Fibroblast of peridontal ligament (primary cell): ENCODE measurements around the gene GARIN3.

Experiments used
- DNase-seq: peaks from one replicate; pipeline ENCODE4 v3.0.0-alpha.2; 2010; ENCODE audit errors: extremely low read depth

Gene GARIN3

GRCh38 chr5:157166214-157167213 lies at the start of gene GARIN3:
GARIN3 (minus strand) TSS chr5:157166264; CDS start chr5:157166168, 96 bp downstream.
- DNase-seq, result no peak

DNA sequence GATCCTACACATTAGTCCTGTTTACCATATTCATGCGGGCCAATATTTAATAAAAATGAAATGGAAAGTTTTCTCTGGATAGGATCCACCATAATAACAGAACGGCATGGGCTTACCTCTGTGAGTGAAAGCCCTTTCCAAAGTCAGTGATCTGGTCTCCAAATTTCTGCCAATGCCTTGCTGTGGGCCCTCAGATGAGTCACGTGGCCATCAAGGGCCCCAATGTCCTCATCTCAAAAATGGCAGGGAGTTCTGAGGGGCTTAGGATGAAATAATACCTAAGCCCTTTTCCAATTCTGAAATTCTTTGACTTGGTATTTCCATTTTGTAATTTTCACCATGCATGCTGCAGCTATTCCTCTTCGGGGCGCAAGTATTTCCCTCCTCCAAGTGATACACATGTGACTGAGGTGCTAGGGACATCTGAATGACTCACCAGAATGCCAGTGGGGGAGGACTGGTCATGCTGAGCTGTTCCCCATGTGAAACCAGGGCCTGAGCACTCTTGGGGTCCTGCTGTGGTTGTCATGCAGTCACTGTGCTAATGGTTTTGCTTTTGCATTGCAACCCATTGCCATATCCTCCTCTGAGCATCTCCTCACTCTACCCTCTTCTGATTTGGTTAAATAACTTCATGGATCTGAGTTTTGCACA lies 49.6 kb upstream of the GARIN3 start:
- DNase-seq, result no peak

GRCh38 chr5:157214861-157215513 lies 48.9 kb upstream of the GARIN3 start:
- no peak for DNase-seq

DNA sequence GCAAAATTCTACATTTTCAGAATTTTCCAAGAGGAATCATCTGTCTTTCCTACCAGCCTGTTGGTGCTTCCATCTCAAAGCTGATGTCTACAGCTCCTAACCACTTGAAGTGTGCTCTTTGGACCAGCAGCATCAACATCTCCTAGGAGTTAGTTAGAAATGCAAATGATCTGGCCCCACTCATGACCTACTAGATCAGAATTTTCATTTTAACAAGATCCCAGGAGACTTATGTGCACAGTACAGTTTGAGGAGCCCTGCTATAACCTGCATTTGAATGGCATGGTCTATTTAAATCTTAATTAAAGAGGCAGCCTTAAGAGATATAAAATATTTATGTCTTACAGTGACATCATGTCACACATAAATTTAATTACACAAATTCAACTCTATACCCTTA lies 48.4 kb upstream of the GARIN3 start:
- DNase-seq, result no peak

DNA sequence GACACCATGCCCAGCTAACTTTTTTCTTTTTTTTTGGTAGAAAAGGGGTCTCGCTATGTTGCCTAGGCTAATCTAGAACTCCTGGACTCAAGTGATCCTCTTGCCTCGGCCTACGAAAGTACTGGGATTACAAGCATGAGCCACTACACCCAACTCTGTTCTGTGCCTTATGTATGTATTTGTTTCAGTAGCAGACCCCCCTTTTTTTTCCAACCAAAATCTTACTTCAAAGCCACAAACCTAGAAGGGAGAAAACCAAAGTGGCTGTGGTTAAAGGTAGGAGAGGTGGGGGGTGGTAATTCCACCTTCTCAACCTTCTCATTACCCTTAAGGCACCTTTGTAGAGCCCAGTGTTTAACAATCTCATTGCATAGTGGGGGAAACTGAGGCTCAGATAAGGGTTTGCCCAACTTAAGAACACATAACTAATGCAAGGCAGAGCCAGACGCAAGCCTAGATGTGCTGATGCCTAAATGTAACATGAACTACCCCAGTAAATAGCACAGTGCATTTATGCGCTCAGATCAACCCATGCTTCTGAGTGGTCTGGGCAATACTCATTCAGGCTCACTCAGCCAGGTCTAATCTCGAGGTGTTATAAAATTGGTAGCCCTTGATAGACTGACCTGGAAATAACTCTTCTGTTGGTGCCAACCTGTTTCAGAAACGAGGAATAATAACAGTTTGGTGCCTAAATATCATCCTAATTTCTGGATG lies 47.6 kb upstream of the GARIN3 start:
- DNase-seq, result no peak

- no peak for DNase-seq
Observed at GRCh38 chr5:157212307-157212706, 46.2 kb upstream of the GARIN3 start.

- peak; percentile 37 for DNase-seq
Observed at GRCh38 chr5:157210652-157211051, 44.6 kb upstream of the GARIN3 start.

DNA sequence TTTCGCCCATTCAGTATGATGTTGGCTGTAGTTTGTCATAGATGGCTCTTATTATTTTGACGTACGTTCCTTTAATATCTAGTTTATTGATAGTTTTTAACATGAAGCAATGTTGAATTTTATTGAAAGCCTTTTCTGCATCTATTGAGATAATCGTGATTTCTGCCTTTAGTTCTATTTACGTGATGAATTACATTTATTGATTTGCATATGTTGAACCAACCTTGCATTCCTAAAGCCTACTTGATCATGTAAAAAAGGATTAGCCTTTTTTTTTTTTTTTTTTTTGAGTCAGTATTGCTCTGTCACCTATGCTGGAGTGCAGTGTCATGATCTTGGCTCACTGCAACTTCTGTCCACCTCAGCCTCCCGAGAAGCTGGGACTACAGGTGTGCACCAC lies 39.6 kb upstream of the GARIN3 start:
- DNase-seq, result no peak

DNA sequence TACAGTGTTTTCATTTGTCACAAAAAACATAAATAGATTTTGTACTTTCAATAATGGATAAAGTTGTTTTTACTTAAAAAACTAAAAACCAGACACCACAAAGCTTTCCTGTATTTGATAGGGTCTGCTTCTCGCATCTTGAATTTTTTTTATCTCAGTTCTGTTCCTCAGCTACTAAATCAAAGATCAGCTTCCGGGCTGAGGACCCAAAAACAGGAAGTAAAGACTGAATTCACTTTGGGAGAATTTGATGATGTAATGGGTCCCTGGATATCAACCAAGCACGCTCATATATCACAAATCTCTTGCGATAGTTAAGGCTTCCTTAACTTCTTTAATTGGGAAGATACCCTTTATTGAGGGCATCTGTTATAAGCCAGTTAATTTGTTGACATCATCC lies 38.7 kb upstream of the GARIN3 start:
- no peak for DNase-seq

DNA sequence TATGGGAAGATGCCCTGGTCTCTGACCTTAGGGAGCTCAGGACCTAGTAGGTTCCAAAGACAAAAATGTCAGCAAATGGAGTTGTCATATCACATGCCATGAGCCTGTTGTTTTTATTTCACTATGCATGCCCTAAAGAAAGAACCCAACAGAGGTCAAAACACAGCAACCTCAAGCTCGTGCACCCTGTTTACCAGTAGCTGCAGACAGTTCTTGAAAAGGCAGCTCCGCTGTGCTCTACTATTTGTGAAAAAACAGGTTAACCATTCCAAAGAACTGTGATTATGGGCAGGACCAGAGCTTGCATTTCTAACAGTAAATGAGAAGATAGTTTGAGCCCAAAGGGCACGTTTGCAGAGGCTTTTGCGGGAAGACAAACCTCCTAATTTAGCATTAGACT lies 37.4 kb upstream of the GARIN3 start:
- DNase-seq, result no peak

DNA sequence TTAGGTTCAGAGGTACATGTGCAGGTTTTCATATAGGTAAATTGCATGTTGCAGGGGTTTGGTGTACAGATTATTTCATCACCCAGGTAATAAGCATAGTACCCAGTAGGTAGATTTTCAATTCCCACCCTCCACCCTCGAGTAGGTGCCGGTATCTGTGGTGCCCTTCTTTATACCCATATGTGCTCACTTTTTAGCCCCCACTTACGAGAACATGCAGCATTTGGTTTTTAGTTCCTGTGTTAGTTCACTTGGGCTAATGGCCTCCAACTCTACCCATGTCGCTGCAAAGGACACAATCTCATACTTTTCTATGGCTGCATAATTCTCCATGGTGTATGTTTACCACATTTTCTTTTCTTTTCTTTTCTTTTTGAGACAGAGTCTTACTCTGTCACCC lies 35.8 kb upstream of the GARIN3 start:
- DNase-seq, result no peak

GRCh38 chr5:157198277-157198986 lies 32.4 kb upstream of the GARIN3 start:
- no peak for DNase-seq

DNA sequence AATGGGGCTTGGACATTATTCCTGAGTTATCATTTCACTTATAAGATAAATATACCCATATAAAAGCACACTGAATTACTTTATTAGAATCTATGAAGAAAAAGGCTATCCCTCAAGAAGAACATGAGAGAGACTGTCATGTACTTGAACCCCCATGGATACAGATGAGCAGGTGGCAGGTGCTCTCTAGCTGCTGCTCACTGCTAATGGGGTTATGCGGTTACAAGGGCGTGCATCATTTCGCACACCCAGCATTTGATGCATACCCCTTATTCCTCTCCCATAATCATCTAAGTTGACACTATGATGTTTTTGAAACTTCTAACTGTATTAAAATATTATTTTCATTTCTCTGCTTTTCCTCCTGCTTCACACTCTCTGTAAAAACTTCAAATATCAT lies 31.0 kb upstream of the GARIN3 start:
- no peak for DNase-seq

- DNase-seq, result no peak
Observed at GRCh38 chr5:157196045-157196444, 30.0 kb upstream of the GARIN3 start.

DNA sequence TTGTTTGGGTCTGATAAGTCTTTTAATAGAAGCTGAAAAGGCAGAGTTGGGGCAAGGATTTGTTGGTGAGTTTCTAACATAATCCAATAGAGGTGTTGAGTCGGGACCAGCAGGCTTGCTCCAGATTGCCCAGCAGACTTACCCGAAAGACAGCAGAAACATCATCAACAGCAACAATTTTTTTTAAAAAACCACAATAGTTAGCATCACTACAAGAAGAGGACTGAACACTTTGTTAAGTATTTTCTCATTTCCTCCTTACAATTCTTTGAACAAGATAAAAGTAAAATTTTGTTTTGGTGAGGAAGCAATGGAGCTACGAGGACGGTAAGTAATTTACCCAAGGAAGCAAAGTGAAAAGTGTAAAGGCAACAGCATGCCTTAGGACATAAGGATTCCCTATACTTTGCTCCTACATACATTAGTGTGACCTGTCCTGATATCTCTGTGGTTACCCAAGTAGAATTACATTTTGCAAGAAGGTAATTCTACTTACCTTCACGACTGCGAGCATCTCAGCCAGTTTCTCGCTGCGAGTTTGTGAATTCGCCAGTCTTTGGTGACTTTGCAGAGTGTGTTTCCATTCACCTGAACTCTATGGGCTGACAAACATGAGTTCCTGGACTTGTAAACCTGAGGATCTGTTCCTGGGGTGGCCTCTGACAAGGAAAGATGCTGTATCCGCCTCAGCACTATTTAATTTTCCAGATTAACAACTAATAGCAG lies 27.8 kb upstream of the GARIN3 start:
- no peak for DNase-seq

DNA sequence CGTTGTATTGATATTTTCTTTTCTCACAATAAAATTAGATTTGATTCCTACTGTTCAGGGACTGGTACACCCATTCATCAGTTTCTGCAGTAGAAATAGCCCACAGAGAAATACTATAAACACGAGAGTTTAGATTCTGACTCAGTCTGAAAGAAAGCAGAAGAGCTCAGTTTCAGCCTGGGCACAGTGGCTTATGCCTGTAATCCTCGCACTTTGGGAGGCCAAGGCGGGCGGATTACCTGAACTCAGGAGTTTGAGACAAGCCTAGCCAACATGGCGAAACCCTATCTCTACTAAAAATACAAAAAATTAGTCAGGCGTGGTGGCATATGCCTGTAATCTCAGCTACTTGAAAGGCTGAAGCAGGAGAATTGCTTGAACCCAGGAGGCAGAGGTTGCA lies 23.2 kb upstream of the GARIN3 start:
- no peak for DNase-seq

- DNase-seq, result no peak
Observed at GRCh38 chr5:157188270-157188669, 22.2 kb upstream of the GARIN3 start.

DNA sequence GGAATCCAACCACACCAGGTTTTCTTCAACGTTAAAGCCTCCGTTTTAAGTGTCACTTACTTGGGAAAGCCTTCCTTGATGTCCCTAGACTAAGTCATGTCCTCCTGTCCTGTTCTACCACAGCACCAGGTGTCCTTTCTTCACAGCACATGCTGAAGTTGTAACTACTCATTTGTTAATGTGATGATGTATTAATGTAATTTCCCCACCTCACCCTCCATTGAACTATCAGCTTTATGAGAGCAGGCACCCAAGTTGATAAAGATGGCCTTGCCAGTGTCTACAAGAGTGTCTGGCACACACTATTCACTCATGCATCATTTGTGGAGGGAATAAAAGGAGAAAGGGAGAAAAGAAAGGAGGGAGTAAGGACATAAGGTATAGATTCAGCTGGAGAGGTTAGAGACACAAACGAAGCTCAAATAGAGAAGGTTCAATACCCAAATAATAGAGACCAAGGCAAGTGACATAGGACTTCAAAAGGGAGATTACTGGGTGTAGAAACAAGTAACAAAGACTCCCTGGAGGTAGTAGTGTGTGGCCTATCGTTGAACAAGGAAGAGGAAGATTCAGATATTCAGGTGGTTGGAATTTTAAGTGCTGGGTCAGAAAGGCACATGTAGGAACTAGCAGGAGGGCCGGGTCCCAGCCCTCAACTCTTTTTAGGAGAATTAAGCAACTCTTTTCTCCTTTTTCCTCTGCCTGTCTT lies 21.1 kb upstream of the GARIN3 start:
- DNase-seq, result no peak

- DNase-seq, result no peak
Observed at GRCh38 chr5:157186309-157187045, 20.4 kb upstream of the GARIN3 start.
